Sigmoid colon (tissue), 7 donors: ENCODE measurements around the gene LDLRAD3. TPM values are rescaled to one million over a fixed set of nuclear protein-coding genes. Genes with fewer than 3 reads are reported as not detected.

ENCODE experiments used
- DNase-seq: peaks from one replicate; pipeline ENCODE4 v3.0.0-alpha.2; 2019
- H3K27ac ChIP-seq, 4 donors: fragments of 200-600 bp; sonication (generic); one replicate each; pipeline ENCODE4 v1.5.1; 2016 to 2019; ENCODE audit warnings: mild to moderate bottlenecking in 1 of 4
- H3K27me3 ChIP-seq, 3 donors: fragments of 200-600 bp; sonication (generic); one replicate each; pipeline ENCODE4 v1.5.1; 2019; ENCODE audit warnings: mild to moderate bottlenecking in 1 of 3
- H3K36me3 ChIP-seq, 4 donors: fragments of 200-600 bp; sonication (generic); one replicate each; pipeline ENCODE4 v1.5.1; 2016 to 2019
- H3K4me1 ChIP-seq, 4 donors: fragments of 200-600 bp; sonication (generic); one replicate each; pipeline ENCODE4 v1.5.1; 2017 to 2019
- H3K4me3 ChIP-seq, 4 donors: fragments of 200-600 bp; sonication (generic); one replicate each; pipeline ENCODE4 v1.5.1; 2017 to 2019; ENCODE audit warnings: mild to moderate bottlenecking in 2 of 4, moderate library complexity in 1 of 4
- H3K9me3 ChIP-seq, 4 donors: fragments of 200-600 bp in 3 of 4; sonication (generic) in 3 of 4; one replicate each; pipeline versions ENCODE4 v1.5.1 to v1.6.1; 2013 to 2019
- CTCF ChIP-seq, 4 experiments: fragments of 450-650 bp in 3 of 4; fragments of 200-600 bp in 1 of 4; IDR thresholded peaks; one replicate each; pipeline ENCODE4 v1.5.1; 2016 to 2019; ENCODE audit warnings: antibody characterized with exemption in 4 of 4, mild to moderate bottlenecking in 3 of 4, moderate library complexity in 2 of 4
- EP300 ChIP-seq, 4 donors: sonication (generic); formaldehyde crosslinking; IDR thresholded peaks; one replicate each; pipeline ENCODE4 v1.6.1; 2017; ENCODE audit warnings: antibody characterized with exemption in 4 of 4
- POLR2A ChIP-seq, 2 donors: fragments of 450-650 bp; IDR thresholded peaks; one replicate each; pipeline ENCODE4 v1.6.1; 2016; ENCODE audit warnings: antibody characterized with exemption in 2 of 2, mild to moderate bottlenecking in 2 of 2, moderate library complexity in 2 of 2
- POLR2AphosphoS5 ChIP-seq, 4 donors: sonication (generic); formaldehyde crosslinking; IDR thresholded peaks; one replicate each; pipeline ENCODE4 v1.6.1; 2017; ENCODE audit warnings: antibody characterized with exemption in 4 of 4
- WGBS, 2 donors: extraction: QIAGEN DNeasy Blood & Tissue Kit; methylation state at CpG; one replicate each; pipeline ENCODE4 v1.1.7; 2013; 5-methylcytosine and 5-hydroxymethylcytosine counted together
- intact Hi-C: fragments of 100-400 bp; cut with DNase I; formaldehyde crosslinking; loops from one replicate; pipeline ENCODE4 v1.15.1; 2023
- polyA plus RNA-seq, 3 donors: library from polyadenylated mRNA; stranded (reverse); fragments of 200-250 nt; gene quantifications; one replicate each; pipeline ENCODE4 v1.2.3, GENCODE V29; 2013
- total RNA-seq, 4 donors: library from RNA; depleted of rRNA; stranded (reverse); fragments of >200 nt; gene quantifications; one replicate each; pipeline ENCODE4 v1.1.0, GENCODE V29; 2016
- donor health status: healthy with polysubstance abuse.
- donor health status: Bipolar disorder and iron deficiency.
- donor health status: healthy.

The LDLRAD3 gene
- total and polyA plus RNA-seq, 7 donors: 0.23 to 23.4 (median 10.2) TPM

- no peaks in the 10 kb centered on the region for H3K36me3 ChIP-seq
- no peak for DNase-seq
- intact Hi-C loops: no loop called here
- no peaks in the 10 kb centered on the region for H3K4me1 ChIP-seq
- H3K27me3 ChIP-seq: no peaks in the 10 kb centered on the region
- H3K27ac ChIP-seq: no peak overlapping the region
- TF ChIP-seq CTCF (IDR thresholded peaks at IDR 0.05) (no peak), POLR2A (IDR thresholded peaks at IDR 0.05) (no peak), POLR2AphosphoS5 (IDR thresholded peaks at IDR 0.05) (no peak), EP300 (IDR thresholded peaks at IDR 0.05) (no peak)
- H3K4me3 ChIP-seq: no peak overlapping the region
- WGBS, 2 donors: 84 to 89% methylated on average over 4 of the region's 4 CpGs
- peaks cover 0 to 4% (median 2%) of the 10 kb centered on the region in 4 donors for H3K9me3 ChIP-seq
These were observed 8.9 kb upstream of the LDLRAD3 start for GRCh38 chr11:35934981-35935380.

- Histone ChIP-seq H3K27ac (no peak overlapping the region), H3K4me1 (no peaks in the 10 kb centered on the region), H3K4me3 (no peak overlapping the region), H3K27me3 (no peaks in the 10 kb centered on the region), H3K36me3 (no peaks in the 10 kb centered on the region), H3K9me3 (peaks cover 0 to 4% (median 2%) of the 10 kb centered on the region in 4 donors)
- intact Hi-C loops: no loop called here
- no peak for TF ChIP-seq POLR2AphosphoS5 (IDR thresholded peaks at IDR 0.05)
- no peak for TF ChIP-seq POLR2A (IDR thresholded peaks at IDR 0.05)
- TF ChIP-seq EP300 (IDR thresholded peaks at IDR 0.05): no peak
- no peak for TF ChIP-seq CTCF (IDR thresholded peaks at IDR 0.05)
- DNase-seq: no peak
- WGBS, 2 donors: 61 to 68% methylated on average over 1 of the region's 1 CpG
These were observed 8.5 kb upstream of the LDLRAD3 start for GRCh38 chr11:35935390-35935789.

- Histone ChIP-seq H3K4me3 (no peak overlapping the region), H3K36me3 (no peaks in the 10 kb centered on the region), H3K27ac (no peak overlapping the region), H3K9me3 (peaks cover 0 to 3% (median under 1%) of the 10 kb centered on the region in 4 donors), H3K4me1 (no peaks in the 10 kb centered on the region), H3K27me3 (no peaks in the 10 kb centered on the region)
- TF ChIP-seq EP300 (IDR thresholded peaks at IDR 0.05) (no peak), POLR2A (IDR thresholded peaks at IDR 0.05) (no peak), POLR2AphosphoS5 (IDR thresholded peaks at IDR 0.05) (no peak), CTCF (IDR thresholded peaks at IDR 0.05) (no peak)
- WGBS, 2 donors: 57 to 61% methylated on average over 3 of the region's 3 CpGs
- intact Hi-C loops: no loop called here
- DNase-seq: no peak
These were observed 6.8 kb upstream of the LDLRAD3 start for GRCh38 chr11:35937111-35937510.

GRCh38 chr11:35937700-35938099, 6.2 kb upstream of the LDLRAD3 start:
- TF ChIP-seq POLR2AphosphoS5 (IDR thresholded peaks at IDR 0.05) (no peak), CTCF (IDR thresholded peaks at IDR 0.05) (no peak), EP300 (IDR thresholded peaks at IDR 0.05) (no peak), POLR2A (IDR thresholded peaks at IDR 0.05) (no peak)
- intact Hi-C loops: no loop called here
- Histone ChIP-seq H3K9me3 (no peaks in the 10 kb centered on the region), H3K4me1 (no peaks in the 10 kb centered on the region), H3K27me3 (no peaks in the 10 kb centered on the region), H3K36me3 (no peaks in the 10 kb centered on the region), H3K4me3 (no peak overlapping the region), H3K27ac (no peak overlapping the region)
- no peak for DNase-seq
- 87 to 89% methylated on average over 6 of the region's 6 CpGs for WGBS, 2 donors

GRCh38 chr11:35938231-35938630, 5.6 kb upstream of the LDLRAD3 start:
- DNase-seq: no peak
- 89 to 92% methylated on average over 9 of the region's 9 CpGs for WGBS, 2 donors
- H3K4me3 ChIP-seq: no peak overlapping the region
- intact Hi-C loops: no loop called here
- no peaks in the 10 kb centered on the region for H3K36me3 ChIP-seq
- H3K27ac ChIP-seq: no peak overlapping the region
- H3K4me1 ChIP-seq: peaks cover 0 to 4% (median 3%) of the 10 kb centered on the region in 4 donors
- TF ChIP-seq POLR2A (IDR thresholded peaks at IDR 0.05) (no peak), CTCF (IDR thresholded peaks at IDR 0.05) (no peak), EP300 (IDR thresholded peaks at IDR 0.05) (no peak), POLR2AphosphoS5 (IDR thresholded peaks at IDR 0.05) (no peak)
- no peaks in the 10 kb centered on the region for H3K9me3 ChIP-seq
- no peaks in the 10 kb centered on the region for H3K27me3 ChIP-seq
